ENCODE results near the gene NCOA4.
"Not testable (repeated sequence)": the region's sequence is repeated elsewhere in the genome, so short reads cannot be mapped to it uniquely, and the experiment has no call there.

The NCOA4 gene

GRCh38 chr10:46052057-46052790 is 21.8 kb upstream of the NCOA4 start:
- no peak for DNase-seq

DNA sequence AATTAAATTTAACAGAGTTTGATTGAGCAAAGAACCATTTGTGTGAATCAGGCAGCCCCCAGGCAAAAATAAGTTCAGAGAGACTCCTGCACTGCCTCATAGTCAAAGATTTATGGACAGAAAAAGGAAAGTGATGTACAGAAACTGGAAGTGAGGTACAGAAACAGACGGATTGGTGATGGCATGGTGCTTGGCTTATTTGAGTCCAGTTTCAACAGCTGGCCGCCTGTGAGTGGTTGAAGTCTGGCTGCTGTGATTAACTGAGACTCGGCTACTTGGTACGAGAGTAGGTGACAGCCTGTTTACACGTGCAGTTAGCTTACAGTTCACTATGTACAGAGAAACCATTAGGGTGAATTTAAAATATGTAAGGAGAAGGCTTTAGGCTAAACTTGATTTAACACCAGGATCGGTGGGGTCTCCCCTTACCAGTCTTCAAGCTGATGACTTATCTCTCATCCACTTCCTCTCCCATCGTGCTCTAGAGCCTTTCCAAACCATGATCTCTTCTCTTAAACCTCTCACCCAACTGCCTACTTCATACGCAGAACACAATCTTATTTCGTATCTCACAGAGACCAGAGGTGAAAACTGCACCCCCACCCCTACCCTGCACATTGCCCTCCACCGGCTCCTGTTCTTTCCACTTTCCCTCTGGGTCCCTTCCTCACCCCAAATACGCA is 20.7 kb upstream of the NCOA4 start:
- no peak for DNase-seq

DNA sequence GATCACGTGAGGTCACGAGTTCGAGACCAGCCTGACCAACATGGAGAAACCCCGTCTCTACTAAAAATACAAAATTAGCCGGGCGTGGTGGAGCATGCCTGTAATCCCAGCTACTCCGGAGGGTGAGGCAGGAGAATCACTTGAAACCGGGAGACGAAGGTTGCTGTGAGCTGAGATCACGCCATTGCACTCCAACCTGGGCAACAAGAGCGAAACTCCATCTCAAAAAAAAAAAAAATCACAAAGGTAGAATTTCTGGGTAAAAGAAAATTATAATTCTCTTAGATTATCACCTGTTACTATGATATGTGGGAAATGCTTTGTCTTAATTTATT is 19.0 kb upstream of the NCOA4 start:
- not testable (repeated sequence) for DNase-seq

- DNase-seq: peak in 1 of 2 experiments; percentile 1
Observed at GRCh38 chr10:46048152-46048551, 17.7 kb upstream of the NCOA4 start.

- DNase-seq: no peak
Observed at GRCh38 chr10:46046261-46046660, 15.8 kb upstream of the NCOA4 start, which contains the start of gene MSMB. MSMB (minus strand) TSS chr10:46046269; CDS start chr10:46046237, 32 bp downstream.

GRCh38 chr10:46042527-46042926 is 12.1 kb upstream of the NCOA4 start:
- DNase-seq: no peak

DNA sequence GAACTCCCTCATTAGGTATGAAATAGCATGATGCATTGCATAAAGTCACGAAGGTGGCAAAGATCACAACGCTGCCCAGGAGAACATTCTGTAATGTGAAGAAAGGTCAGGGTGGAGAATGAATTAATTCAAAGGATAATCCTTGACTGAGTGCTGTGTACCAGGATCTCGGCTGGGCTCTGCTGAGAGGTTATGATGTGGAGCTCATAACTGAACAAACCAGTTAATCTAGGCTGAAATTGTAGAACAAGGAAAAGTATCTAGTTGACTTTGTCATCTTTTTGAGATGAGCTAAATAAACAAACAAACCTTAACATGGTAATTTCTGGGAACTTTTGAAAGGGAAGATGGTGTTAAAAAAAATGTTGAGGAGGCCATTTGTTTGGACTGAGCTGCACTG is 9.6 kb upstream of the NCOA4 start:
- no peak for DNase-seq

GRCh38 chr10:46037107-46037825 is 6.8 kb upstream of the NCOA4 start:
- DNase-seq: no peak

- DNase-seq: no peak
Observed at GRCh38 chr10:46035923-46036849, 5.8 kb upstream of the NCOA4 start.

DNA sequence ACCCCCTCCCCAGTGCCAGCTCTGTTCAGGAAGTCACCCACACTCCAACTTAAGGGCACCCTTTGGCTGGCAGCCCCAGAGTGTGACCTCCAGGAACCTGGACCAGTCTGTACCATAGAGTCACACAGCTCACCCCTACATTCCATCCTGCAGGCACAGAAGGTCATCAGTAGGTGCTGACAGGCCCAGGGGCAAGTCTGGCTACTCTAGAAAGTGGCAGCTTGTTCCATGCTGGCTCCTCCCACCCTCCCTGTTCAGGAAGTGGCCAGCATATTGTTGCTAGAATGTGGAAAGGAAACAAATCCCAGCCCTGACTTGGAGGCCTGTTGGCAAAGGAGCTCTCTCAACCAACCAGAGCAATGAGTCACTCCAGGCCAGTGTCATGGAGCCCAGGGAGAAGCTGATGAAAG is 3.2 kb upstream of the NCOA4 start:
- no peak for DNase-seq

DNA sequence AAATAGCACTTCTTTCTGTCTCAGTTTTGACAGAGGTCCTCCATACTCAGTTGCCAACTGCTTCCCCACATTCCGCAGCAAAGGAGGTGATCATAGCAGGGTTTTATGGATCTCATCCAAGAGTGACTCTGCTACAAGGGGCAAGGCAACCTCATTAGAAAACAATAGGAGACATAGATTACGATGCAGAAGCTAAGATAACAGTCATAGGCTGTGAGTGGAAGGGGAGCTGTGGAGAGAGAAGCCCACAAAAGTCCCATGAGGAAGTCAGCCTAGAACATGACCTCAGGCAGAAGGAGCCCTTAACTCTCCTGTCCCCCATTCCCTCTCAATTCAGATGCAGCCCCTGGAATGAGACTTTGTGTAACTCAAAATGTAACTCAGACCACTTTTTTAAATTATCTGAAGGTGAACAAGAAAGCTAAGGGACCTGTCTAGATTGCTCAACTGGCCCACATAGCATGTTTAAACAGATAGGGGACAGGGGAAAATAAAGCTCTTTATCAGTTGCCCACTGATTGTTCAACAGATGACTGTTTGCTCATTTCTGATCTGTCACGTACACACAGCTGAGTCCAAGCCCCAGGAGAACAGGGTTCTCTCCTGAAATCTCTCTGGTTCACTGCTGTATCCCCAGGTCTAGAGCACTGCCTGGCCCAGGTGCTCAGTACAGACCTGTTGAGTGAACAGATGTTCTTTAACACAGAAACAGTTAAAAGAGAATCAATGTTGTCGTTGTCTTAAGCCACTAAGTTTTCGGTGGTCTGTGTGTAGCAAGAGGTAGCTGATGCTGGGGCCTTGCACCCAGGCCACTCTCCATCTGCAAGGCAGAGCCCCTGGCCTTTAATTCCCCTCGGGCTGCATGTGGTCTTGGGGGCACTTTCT is 1.5 kb upstream of the NCOA4 start:
- DNase-seq: no peak

GRCh38 chr10:46029461-46030030 is 877 bp downstream of the NCOA4 start:
- DNase-seq: no peak

GRCh38 chr10:46028584-46029460 is 1.6 kb downstream of the NCOA4 start:
- DNase-seq: peak; percentile 8 to 41

DNA sequence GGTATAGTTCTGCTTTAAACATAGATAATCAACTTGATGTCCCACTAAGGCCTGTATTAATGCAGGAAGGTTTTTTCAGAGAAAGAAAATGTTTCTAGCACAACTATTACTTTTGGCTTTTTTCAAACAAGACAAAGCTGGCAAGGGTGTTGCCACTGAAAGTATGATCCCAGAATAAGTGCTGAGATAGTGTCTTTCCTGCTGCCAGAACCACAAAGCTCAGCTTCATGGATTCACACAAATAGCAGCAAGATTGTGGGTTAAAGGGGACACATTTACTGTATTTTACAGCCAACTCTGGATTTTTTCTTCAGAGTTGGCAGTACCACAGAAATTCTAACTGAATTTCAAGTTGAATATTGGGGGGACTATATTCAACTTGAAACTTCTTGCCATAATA is 4.3 kb downstream of the NCOA4 start:
- DNase-seq: no peak

GRCh38 chr10:46025406-46025805 is 5.0 kb downstream of the NCOA4 start:
- DNase-seq: no peak

DNA sequence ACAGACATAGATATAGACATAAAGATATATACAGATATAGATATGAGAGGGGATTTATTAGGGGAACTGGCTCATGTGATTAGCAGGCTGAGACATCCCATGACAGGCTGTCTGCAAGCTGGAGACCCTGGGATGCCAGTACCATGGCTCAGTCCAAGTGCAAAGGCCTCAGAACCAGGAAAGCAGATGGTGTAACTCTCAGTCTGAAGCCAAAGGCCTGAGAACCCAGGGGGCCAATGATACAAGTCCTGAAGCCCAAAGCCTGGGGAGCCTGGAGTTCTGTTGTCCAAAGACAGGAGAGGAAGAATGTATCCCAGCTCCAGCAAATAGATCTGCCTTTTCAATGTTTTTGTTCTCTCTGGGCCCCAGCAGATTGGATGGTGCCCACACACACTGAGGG is 5.5 kb downstream of the NCOA4 start:
- DNase-seq: no peak

DNA sequence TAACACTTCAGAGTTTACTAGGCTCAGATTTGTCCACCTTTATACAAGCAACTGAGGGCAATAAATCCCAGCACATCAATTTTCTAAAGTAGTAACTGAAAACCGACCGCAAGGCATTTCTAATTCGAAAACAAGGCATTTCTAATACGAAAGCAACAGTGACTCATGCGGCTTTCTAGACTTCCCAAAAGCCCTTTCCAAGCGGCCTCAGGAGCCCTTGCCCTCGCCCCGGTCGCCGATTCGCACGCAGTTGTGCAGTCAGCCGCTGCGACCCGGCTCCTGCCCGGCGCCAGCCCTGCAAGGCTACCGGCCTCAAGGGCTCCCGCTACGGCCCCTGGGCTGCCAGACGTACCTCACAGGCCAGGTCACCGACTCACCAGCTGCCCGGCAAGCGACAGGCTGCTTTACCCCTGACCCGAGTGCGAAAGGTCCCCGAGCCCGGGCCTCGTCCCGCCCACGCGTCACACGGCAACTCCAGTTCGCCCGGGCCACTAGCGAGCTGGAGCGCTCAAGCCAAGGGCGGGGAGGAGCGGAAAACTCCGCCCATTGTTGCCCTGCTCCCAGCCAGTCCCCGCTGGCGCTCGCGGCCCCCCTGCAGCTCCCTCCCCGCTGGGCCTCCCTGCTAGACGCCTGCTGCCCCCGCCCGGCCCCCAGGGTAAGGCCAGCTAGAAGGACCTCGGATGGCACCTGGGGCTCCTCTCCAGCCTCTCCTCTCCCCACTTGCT is 7.3 kb downstream of the NCOA4 start:
- peak; percentile 61 to 77 for DNase-seq

GRCh38 chr10:46020344-46020657 is 10.1 kb downstream of the NCOA4 start:
- DNase-seq: no peak

- no peak for DNase-seq
Observed at GRCh38 chr10:46019569-46020343, 10.7 kb downstream of the NCOA4 start.

Data from NCI-H2081 (cell line).